Astrocyte of the cerebellum (primary cell): ENCODE measurements around the gene SOX9.

ENCODE experiments used
- DNase-seq: peaks from one replicate; pipeline ENCODE4 v3.0.0-alpha.2; 2011; ENCODE audit warnings: low read depth
- H3K4me3 ChIP-seq: 2 replicates; pipeline ENCODE4 v1.5.1; 2011; ENCODE audit warnings: mild to moderate bottlenecking, low read depth, low read length, moderate library complexity
- CTCF ChIP-seq: IDR thresholded peaks from 2 replicates; pipeline ENCODE4 v1.5.1; 2012; ENCODE audit warnings: low read length, low read depth, moderate library complexity, mild to moderate bottlenecking; ENCODE audit errors: missing control alignments
- in situ Hi-C: cut with HindIII; loops from 2 replicates; pipeline ENCODE4 v1.10.0; 2017; ENCODE audit warnings: low sequenced_read_pairs

The SOX9 gene

GRCh38 chr17:72119873-72120641 lies 763 bp upstream of the SOX9 start:
- H3K4me3 ChIP-seq = peak overlapping the region; percentile 97
- in situ Hi-C loops = no loop called here
- TF ChIP-seq CTCF = no peak
- DNase-seq = peak; percentile 70

GRCh38 chr17:72121164-72122009 lies 567 bp downstream of the SOX9 start:
- H3K4me3 ChIP-seq = peak overlapping the region; percentile 97
- TF ChIP-seq CTCF = peak; percentile 29
- in situ Hi-C loops = no loop called here
- no peak for DNase-seq

- in situ Hi-C loops = no loop called here
Observed at GRCh38 chr17:72122010-72122764, 1.4 kb downstream of the SOX9 start.

GRCh38 chr17:72122765-72123529 lies 2.1 kb downstream of the SOX9 start:
- in situ Hi-C loops = no loop called here
- peak overlapping the region; percentile 97 for H3K4me3 ChIP-seq
- DNase-seq = no peak
- TF ChIP-seq CTCF = no peak

More at GRCh38 chr17:72122010-72122764, 1.4 kb downstream of the SOX9 start:
- peak overlapping the region; percentile 97 for H3K4me3 ChIP-seq
- TF ChIP-seq CTCF = no peak
- no peak for DNase-seq

- no peak for DNase-seq
- no peak for TF ChIP-seq CTCF
- in situ Hi-C loops = no loop called here
- H3K4me3 ChIP-seq = peak overlapping the region; percentile 97
Observed at GRCh38 chr17:72123530-72124437, 3.0 kb downstream of the SOX9 start.
